T follicular helper cell (primary cell): Measurements from ENCODE around the gene FTCDNL1.

Experiments used
- DNase-seq: peaks from one replicate; pipeline ENCODE4 v3.0.0-alpha.2; 2020; ENCODE audit warnings: low read depth

The FTCDNL1 gene

DNA sequence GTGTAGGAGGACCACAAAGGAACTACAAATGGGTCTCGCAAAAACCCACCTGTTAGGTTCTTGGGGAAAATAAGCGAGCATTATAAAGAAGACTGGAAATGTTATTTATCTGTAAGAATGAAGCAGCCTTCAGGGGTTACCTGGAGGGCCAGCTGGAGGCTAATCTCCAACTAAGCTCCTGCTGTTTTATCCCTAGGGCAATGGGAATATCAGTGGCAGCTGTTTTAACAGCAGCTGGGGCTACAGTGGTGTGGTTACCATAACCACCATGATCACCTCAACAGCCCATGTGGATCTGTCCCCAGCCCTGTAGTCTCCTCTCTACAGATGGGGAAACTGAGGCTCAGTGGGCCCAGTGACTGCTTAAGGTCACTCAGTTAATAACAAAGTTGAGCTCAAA, 108.1 kb downstream of the FTCDNL1 start:
- DNase-seq, result no peak

DNA sequence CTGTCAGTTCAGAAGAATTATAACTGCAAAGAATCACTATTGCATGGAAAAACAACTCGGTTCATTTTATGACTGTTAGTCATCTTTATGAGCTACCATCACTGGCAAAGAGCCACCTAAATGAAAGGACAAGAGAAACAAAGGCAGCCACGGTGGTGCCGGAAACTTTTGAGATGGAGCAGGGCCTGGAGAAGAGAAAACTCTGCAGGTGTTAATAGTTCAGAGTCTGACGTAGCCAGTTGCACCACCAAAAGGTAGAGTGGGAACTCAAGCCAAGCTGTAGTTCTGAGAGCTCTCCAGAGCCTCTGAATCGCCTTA, 110.9 kb downstream of the FTCDNL1 start:
- no peak for DNase-seq

DNA sequence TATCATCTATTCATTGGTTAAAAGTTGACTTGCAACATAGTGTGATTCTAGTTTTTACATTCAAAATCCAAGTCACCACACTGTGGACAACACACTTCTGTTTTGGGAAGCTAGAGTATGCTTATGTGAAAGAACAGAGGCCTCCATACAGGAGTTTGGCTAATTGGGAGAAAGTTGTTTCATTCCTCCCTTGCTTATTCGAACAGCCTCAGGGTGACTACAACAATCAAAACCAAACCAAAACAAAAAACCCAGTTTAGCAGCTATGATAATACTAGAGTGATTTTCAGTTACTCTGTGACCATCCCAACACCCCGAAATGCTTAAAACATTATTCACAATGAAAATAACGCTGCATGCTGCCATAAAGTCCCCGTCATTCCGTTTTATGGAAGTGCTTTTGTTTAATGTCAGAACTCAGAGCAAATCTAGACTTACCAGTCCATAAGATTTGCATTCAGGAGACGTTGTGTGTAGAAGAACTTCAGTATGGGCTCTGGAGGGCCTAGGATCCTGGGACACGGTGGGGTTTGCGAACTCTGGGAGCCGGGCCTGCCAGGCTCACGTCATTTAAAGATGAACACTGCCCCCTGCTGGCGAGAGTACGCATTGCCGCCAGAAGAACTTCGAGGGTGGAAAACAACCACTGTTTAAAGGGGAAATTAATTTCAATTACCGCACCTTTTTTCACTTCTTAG, 111.4 kb downstream of the FTCDNL1 start:
- DNase-seq, result peak; percentile 33

DNA sequence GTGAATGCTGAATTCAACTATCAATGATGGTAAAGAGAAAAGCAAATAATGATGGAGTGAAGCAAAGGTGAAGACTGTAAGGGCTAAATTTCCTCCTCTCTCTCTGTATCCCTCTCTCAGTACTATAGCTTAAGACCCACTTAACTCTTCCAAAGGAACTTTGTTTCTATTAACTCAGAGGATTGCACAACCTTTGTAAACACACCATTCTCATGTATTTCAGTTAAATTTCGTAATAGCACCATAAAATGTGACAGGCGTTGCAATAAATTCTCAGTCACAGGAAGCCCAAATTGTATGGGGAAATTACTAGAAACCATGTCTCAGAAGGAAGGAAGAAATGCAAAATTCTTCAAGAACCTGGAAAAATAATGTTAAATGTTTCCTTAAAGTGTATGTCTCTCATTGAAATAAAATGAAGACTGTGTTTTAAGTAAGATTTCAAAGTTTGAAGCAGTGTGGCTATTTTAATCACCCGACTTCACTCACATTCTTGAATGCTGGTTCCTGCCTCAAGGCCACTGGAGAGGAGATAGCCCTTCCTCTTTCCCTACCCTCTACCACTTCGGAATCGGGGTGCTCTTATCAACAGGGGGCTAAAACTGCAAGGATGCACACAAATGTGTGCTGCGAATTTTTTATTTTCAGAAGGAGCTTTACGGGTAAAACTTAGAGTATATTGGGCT, 112.1 kb downstream of the FTCDNL1 start:
- no peak for DNase-seq

DNA sequence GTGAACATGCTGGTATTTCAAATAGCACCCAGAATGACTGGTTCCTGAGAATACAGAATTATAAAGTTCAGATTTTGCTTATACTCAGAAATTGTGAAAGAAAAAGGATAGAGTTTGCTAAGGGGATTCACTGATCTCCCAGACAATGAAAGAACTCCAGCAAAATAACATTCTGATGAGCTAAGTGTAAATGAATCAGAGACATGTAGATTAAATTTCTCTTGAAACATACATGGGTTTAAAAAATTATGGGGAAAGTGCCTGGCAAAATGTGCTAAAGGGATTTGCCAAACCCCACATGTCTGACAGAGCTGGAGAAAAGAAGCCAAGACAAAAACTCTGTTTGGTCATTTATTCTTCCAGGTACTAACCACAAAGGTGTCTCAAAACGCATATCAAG, 116.3 kb downstream of the FTCDNL1 start:
- DNase-seq, result no peak

DNA sequence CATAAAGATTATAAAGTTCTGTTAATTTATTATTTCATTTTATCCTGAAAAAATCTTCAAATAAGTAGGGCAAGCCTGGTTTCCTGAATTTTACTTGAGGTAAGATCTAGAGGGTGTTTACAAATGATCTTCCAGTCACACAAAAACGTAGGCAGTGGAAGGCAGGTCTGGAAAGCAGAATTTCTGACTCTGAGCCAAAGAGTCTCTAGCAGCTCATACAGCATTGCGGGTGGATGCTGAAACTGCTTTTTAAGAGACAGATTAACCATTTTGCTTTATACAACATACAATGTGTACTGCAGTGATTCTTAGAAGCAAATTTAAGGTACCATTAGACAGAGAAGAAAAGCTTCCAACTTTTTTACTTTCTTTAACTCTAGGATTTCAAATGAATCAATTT, 117.0 kb downstream of the FTCDNL1 start:
- no peak for DNase-seq

DNA sequence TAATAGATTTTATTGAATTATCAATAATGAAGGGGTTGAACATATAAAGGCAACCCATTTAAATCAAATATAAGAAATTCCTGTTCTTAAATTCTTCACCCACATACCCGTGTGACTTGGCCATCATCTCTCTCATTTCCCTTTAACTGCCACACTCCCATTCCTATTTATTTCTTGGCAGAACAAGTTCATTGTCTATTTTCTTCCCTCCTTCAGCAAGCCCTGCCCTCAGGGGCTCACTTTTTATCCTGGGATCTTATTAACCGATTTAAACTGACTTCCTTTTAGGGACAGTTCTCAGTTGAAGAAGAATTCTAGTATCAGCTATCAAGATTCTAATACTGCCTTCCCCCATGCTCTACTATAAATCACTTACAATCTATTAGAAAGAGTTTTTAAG, 123.2 kb downstream of the FTCDNL1 start:
- DNase-seq, result no peak

DNA sequence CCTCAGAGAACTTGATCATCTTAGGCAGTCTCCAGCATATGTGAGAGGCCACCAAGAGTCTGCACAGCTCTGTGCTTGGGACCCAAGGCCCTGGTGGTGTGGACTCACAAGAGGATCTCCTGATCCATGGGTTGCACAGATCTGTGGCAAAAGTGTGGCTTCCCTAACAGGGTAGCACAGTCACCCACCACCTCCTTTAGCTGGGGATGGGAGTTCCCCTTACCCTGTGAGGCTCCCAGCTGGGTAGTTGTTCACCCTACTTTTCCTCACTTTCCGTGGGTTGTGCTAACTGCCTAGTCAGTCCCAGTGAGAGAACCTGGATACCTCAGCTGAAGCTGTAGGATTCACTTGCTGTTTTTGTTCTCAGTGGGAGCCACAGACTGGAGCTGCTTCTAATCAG, 123.7 kb downstream of the FTCDNL1 start:
- no peak for DNase-seq

DNA sequence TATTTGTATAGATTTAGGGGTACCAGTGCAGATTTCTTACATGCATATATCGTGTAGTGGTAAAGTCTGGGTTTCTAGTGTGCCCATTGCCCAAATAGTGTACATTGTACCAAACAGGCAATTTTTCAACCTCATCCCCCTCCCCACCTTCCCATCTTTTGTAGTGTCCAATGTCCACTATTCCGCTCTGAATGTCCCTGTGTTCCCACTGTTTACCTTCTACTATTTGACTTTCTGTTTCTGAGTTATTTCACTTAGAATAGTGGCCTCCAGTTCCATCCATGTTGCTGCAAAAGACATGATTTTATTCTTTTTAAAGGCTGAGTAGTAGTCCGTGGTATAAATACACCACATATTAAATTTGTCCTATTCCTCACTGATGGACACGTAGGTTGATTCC, 132.9 kb downstream of the FTCDNL1 start:
- no peak for DNase-seq

DNA sequence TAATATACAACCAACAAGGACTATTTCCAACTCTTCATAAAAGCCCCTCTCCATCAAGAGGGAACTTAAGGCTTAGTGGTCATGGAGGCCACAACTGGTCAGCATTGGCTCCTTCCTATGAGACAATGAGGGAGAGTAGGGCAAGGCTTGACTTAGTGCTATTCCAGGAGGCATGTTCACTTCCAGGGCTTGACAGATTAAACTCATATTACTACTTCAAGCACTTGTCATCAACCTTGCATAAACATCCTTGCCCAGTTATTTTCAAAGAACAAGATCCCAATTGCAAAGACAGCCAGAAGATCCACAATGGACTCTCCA, 133.4 kb downstream of the FTCDNL1 start:
- no peak for DNase-seq

DNA sequence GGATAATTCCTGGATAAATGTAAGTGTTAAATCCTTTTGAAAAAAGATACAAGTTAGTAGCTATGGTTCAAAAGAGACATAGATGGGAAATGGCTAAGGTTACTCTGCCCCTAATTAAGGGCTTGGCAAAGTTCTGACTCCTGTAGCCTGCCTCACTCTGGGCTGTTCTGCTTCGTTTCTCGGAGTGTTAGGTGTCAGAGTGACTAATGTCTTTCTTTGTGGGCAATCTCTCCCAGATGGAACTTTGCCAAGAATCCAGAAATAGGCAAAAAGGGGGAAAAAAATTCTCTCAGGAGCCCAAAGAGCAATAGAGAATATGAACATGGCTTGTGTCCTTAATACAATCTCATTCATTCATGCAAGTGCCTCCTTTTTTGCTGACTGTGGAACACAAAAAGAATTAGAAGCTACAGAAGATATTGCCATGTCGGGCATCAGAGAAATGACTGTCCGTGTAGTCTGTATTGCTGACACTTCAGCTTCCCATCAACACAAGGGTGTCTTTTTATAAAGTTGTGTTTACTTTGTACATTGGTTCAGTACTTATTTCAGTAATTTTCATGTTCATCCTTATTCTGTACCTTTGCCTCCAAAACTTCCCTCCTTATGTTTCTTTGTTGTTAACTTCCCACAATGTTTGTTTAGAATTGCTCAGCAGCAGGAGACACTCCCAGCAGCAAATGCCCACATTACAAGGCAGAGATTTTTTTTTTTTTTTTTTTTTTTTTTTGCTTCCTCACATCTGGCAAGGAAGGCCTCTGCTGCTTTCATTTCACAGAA, 134.0 kb downstream of the FTCDNL1 start:
- no peak for DNase-seq

DNA sequence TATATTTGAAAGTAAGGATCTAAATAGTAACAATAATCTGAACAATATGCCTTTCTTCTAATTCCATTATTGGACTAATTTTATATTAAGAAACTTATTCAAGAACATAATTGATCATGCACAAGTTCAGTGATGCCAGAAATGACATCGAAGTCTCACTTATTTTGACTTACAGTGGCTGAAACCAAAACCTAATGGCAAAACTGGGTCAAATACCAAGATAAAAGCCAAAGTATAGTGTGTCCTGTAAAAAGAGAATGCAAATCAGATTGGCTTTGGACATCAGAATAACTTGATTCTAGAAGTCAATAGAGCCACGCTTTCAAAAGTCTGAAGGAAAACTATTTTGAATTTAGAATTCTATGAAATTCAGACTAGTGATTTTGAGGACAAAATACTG, 137.2 kb downstream of the FTCDNL1 start:
- no peak for DNase-seq

DNA sequence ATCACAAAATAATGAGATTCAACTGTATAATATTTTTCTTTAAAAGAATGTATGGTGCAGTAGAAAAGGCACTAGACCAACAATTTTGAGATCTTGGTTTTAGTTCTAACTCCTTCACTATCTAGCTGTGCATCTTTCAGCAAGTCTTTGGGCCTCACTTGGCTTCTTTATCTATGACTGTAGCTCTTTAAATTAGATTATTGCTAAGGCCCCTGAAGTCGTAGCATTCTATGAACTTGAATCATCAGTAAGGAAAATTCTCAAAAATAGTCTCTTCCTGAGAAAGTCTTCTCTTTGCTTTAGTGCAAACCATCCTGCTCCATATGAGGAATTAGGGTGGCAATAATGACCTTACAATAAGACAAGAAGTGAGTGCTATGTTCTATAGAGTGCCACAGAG, 140.4 kb downstream of the FTCDNL1 start:
- no peak for DNase-seq
